Ishikawa (cell line): ENCODE measurements around the gene LRGUK.

Experiments used
- CEBPB ChIP-seq: IDR thresholded peaks from 2 replicates; pipeline ENCODE4 v1.6.1; 2012
- CREB1 ChIP-seq: IDR thresholded peaks from 2 replicates; pipeline ENCODE4 v1.6.1; 2012; ENCODE audit warnings: low read depth
- EGR1 ChIP-seq: IDR thresholded peaks from 2 replicates; pipeline ENCODE4 v1.6.1; 2012
- EP300 ChIP-seq: IDR thresholded peaks from 2 replicates; pipeline ENCODE4 v1.6.1; 2012; ENCODE audit warnings: borderline replicate concordance
- FOXM1 ChIP-seq: IDR thresholded peaks from 2 replicates; pipeline ENCODE4 v1.6.1; 2012; ENCODE audit warnings: low read depth, borderline replicate concordance
- MAX ChIP-seq: IDR thresholded peaks from 2 replicates; pipeline ENCODE4 v1.6.1; 2012
- NFIC ChIP-seq: IDR thresholded peaks from 2 replicates; pipeline ENCODE4 v1.6.1; 2012
- RAD21 ChIP-seq: IDR thresholded peaks from 2 replicates; pipeline ENCODE4 v1.6.1; 2012; ENCODE audit warnings: low read depth
- TAF1 ChIP-seq: IDR thresholded peaks from 2 replicates; pipeline ENCODE4 v1.6.1; 2012; ENCODE audit warnings: low read depth, mild to moderate bottlenecking
- TCF12 ChIP-seq: IDR thresholded peaks from 2 replicates; pipeline ENCODE4 v1.6.1; 2012; ENCODE audit warnings: low read depth
- TEAD4 ChIP-seq: IDR thresholded peaks from 2 replicates; pipeline ENCODE4 v1.6.1; 2012
- USF1 ChIP-seq: IDR thresholded peaks from 2 replicates; pipeline ENCODE4 v1.6.1; 2012
- YY1 ChIP-seq: IDR thresholded peaks from 2 replicates; pipeline ENCODE4 v1.6.1; 2012; ENCODE audit warnings: low read depth
- ZBTB7A ChIP-seq: IDR thresholded peaks from 2 replicates; pipeline ENCODE4 v1.6.1; 2012; ENCODE audit warnings: low read depth
- TF ChIP-seq, protein P1 (sequence below): IDR thresholded peaks from 2 replicates; pipeline ENCODE4 v1.6.1; 2012; ENCODE audit warnings: low read depth, mild to moderate bottlenecking

LRGUK gene

DNA sequence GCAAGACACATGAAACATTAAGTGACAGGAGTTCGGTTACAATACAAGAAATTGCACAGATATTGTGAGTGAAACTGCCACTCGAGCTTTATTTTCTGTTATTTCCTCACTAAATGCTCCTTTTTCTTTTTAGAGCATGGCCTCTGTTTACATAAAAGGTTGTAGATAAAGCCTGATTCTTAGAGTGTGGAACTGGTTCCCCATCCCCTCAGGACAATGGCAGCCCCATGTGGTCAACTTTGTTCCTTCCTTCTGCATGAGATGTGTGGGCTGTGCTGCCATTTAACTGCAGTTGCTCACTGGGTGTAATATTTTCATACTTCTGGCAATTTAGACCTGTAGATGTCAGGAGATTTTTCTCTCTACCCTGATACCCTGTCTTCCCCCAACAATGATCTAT, 70.2 kb downstream of the LRGUK start:
- TF ChIP-seq TEAD4 = no peak
- TF ChIP-seq ZBTB7A = no peak
- no peak for TF ChIP-seq CEBPB

GRCh38 chr7:134200970-134201369, 73.8 kb downstream of the LRGUK start:
- TF ChIP-seq TAF1 = no peak
- TF ChIP-seq, protein P1, sequence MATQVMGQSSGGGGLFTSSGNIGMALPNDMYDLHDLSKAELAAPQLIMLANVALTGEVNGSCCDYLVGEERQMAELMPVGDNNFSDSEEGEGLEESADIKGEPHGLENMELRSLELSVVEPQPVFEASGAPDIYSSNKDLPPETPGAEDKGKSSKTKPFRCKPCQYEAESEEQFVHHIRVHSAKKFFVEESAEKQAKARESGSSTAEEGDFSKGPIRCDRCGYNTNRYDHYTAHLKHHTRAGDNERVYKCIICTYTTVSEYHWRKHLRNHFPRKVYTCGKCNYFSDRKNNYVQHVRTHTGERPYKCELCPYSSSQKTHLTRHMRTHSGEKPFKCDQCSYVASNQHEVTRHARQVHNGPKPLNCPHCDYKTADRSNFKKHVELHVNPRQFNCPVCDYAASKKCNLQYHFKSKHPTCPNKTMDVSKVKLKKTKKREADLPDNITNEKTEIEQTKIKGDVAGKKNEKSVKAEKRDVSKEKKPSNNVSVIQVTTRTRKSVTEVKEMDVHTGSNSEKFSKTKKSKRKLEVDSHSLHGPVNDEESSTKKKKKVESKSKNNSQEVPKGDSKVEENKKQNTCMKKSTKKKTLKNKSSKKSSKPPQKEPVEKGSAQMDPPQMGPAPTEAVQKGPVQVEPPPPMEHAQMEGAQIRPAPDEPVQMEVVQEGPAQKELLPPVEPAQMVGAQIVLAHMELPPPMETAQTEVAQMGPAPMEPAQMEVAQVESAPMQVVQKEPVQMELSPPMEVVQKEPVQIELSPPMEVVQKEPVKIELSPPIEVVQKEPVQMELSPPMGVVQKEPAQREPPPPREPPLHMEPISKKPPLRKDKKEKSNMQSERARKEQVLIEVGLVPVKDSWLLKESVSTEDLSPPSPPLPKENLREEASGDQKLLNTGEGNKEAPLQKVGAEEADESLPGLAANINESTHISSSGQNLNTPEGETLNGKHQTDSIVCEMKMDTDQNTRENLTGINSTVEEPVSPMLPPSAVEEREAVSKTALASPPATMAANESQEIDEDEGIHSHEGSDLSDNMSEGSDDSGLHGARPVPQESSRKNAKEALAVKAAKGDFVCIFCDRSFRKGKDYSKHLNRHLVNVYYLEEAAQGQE = no peak
- TF ChIP-seq NFIC = no peak
- no peak for TF ChIP-seq TCF12
- no peak for TF ChIP-seq MAX
- TF ChIP-seq RAD21 = no peak
- TF ChIP-seq TEAD4 = no peak
- TF ChIP-seq FOXM1 = no peak

- TF ChIP-seq FOXM1 (no peak), TEAD4 (no peak), ZBTB7A (no peak), CEBPB (no peak), TAF1 (no peak), EGR1 (no peak)
These were observed 74.6 kb downstream of the LRGUK start for GRCh38 chr7:134201569-134202261.

DNA sequence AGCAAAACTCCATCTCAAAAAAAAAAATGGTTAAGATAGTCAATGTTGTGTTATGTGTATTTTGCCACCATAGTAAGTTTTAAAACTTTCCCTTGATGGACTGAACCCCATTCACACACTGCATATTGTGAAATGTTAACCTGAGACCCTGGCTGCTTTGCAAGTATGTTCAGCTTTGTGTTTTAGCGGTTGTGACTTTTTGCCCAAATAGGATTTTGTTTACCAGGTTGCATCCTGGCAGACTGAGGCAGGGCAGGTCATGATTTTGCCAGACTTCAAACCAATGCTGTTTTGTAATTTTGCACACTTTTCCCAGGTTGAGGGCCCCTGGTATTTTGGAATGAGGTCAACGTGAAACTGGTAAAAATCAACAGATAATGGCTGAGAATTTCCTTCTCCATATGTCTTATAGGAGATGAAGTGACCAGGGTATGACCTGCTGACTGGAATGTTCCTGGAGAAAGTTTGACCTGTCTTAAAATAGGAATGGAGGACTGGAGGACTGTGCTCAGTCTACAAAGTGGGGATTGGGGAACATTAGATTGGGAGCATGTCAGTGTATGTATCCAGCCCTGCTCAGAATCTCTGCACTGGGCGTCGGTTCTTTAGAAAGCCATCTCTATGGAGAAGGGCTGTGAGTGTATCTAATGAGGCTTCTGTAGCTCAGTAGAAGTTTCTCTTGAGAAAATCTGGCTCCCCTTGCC, 76.2 kb downstream of the LRGUK start:
- TF ChIP-seq RAD21 (no peak), USF1 (no peak), TCF12 (no peak)

DNA sequence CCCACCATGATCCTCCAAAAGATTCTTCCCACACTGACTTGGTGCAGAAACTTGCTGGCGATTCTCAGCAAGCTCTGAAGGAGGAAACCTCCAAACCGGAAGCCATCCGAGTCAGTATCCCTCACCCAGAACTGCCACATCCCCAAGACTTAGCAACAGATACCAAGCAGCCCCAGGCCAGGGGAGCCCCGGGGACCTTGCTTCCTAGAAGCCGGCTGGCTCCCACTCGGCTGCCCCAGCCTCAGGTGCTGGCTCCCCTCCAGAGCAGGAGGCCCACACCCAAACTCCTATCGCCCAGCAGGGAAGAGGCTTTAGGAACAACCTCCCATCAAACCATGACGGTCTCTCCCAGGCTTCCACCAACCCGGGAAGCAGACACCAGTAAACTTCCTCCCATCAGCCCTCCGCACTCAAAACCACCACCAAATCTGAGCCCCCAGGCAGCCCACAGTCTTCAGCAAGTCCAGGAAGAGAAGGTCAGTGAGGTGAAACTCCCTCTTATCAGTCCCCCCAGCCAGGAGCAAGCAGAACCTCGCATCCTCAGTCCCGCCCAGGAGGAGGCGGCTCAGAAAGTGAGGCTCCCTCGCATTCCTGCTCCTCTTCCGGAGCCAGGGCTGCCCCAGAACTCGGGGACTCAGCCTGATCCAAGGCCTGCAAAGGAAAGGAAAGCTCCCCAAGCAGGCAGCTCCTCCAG, 82.3 kb downstream of the LRGUK start:
- TF ChIP-seq, protein P1 = no peak
- no peak for TF ChIP-seq CREB1
- no peak for TF ChIP-seq TCF12
- no peak for TF ChIP-seq NFIC
- no peak for TF ChIP-seq ZBTB7A
- TF ChIP-seq YY1 = no peak
- TF ChIP-seq MAX = no peak
- no peak for TF ChIP-seq EP300
- no peak for TF ChIP-seq EGR1

DNA sequence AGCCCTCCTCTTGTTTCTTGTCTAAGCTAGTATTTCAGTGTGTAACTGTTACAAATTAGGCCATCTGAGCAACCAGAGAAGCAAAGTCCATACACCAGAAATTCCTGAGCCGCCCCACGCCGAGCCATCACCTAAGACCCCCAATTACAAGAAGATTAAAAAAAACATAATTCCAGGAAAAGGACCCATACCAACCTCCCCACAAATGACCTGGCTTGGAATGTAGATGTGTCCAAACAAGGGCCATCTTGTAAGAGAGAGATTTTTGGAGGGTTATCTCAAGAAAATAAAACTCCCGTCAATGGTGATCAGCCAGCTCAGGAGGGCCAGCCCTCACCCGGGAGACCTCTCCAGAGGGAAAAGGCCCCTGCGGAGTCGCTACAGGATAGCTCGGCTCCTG, 83.1 kb downstream of the LRGUK start:
- no peak for TF ChIP-seq RAD21
- no peak for TF ChIP-seq MAX
- TF ChIP-seq TCF12 = no peak
- no peak for TF ChIP-seq CREB1
- TF ChIP-seq ZBTB7A = no peak
- TF ChIP-seq, protein P1 = no peak
- TF ChIP-seq USF1 = no peak
- TF ChIP-seq FOXM1 = no peak
- no peak for TF ChIP-seq YY1
- TF ChIP-seq TAF1 = no peak
- TF ChIP-seq EP300 = no peak
- TF ChIP-seq CEBPB = no peak
- no peak for TF ChIP-seq NFIC
- no peak for TF ChIP-seq EGR1
- TF ChIP-seq TEAD4 = no peak
